HG02884 (cell line): ENCODE data around the gene CDV3.
"Not testable (repeated sequence)": the region's sequence is repeated elsewhere in the genome, so short reads cannot be mapped to it uniquely, and the experiment has no call there.

Source experiments
- ATAC-seq: cut with Tn5 transposase; IDR thresholded peaks from one replicate; pipeline ENCODE4 v1.9.1; 2021; ENCODE audit warnings: mild to moderate bottlenecking, moderate library complexity; ENCODE audit not compliant: unreplicated experiment

Gene CDV3

GRCh38 chr3:133573629-133574194 is at the start of gene CDV3:
Gene CDV3 (plus strand): TSS chr3:133573686. CDS start chr3:133574045, 359 bp downstream.
- ATAC-seq: peak; percentile 19

DNA sequence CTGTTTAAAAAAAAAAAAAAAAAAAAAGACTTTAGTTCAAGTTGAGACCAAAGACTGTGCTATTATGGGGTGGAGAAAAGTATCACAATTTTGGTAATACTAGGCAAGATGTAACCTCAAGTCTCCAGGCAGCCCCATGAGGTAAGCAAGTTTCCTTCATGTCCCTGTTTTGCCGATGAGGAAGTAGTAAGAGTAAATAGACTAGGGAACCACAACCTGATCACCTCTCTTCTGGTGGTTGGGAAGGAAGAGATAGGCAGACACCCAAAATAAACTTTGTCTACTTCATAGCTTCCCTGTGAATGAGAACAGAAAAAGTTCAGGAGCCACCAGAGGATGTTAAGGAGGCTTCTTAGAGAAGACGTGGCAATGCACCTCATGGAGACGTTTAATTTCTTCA is 49.7 kb upstream of the CDV3 start:
- not testable (repeated sequence) for ATAC-seq

GRCh38 chr3:133525435-133525834 is 48.1 kb upstream of the CDV3 start:
- ATAC-seq: peak; percentile 61

GRCh38 chr3:133527081-133527715 is 46.3 kb upstream of the CDV3 start:
- ATAC-seq: no peak

DNA sequence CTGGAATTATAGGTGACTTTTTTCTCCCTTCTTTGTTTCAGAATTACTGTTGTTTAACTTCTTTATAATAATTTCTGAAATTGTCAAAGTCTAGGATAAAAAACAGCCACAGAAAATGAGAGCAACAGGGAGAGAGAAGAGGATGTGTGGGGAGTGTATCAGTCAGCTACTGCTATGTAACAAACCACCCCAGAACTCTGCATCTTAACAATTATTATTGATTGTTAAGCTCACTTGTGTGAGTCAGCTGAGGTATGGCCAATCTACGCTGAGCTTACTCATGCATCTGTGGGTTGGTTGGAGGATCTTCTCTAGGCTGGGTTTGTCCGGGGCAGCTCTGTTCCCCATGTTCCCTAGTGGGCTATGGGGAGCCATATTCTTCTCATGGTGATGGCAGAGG is 43.7 kb upstream of the CDV3 start:
- ATAC-seq: no peak

- ATAC-seq: no peak
These were observed 41.5 kb upstream of the CDV3 start for GRCh38 chr3:133531981-133532380.

DNA sequence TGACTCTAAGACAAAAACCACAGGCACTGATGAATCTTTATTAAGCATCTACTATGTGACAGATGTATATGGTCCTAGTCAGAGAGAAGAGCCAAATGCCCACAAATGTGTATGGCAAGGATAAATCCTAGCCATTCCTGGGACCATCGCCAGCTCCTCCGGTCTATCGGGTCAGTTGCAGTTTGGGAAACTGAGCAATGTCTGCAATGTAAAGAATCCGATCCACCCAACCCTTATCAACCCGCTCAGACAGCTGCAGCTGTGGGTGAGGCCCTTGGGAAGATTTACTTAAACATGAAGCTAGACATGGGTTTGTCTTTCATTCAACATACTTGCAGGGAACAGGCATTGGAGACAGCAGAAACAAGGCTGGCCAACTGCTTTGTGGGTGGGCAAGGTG is 40.5 kb upstream of the CDV3 start:
- no peak for ATAC-seq

DNA sequence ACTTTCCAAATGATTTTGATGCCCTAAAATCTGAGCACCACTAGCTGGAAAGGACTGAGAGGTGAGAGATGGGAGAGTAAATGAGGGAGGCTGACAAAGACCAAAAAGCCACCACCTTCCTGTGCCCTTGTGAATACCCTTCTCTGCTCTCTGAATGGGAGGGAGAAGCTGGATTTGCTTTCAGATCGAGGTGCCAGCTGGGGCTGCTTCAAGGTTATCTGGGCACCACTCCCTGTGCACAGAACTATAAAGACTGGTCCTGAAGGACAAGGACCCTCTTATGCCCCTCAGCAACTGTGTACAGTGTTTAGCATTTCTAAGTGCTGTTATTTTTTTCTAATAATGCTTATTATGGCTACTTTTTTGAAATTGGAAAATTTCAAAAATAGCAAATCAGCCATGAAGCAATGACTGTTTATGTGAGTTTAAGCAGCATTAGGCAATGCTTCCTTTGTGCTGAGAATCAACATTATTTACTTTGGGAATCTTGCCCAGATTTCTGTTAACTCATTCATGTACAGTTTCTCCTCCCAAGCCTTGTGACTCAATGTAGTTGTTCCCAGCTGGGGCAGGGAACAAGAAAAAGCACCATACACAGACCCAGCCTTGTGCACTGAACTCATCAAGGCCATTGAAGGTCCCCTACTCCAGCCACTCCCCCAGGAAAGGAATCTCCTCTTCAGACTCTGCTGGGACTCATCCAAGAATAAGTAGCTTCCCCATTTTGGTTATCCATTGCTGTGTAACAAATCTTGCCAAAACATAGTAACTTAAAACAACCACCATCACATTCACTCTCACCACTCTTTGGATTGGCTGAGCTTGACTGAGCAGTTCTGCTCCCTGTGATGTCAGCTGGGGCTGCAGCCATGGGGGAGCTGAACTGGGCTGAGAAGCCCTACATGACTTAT is 37.3 kb upstream of the CDV3 start:
- no peak for ATAC-seq

GRCh38 chr3:133537131-133537530 is 36.4 kb upstream of the CDV3 start:
- not testable (repeated sequence) for ATAC-seq

GRCh38 chr3:133538154-133538553 is 35.3 kb upstream of the CDV3 start:
- no peak for ATAC-seq

- peak; percentile 67 for ATAC-seq
These were observed 32.4 kb upstream of the CDV3 start for GRCh38 chr3:133540896-133541674.

- ATAC-seq: no peak
These were observed 30.6 kb upstream of the CDV3 start for GRCh38 chr3:133542871-133543270.

- ATAC-seq: not testable (repeated sequence)
These were observed 28.5 kb upstream of the CDV3 start for GRCh38 chr3:133544983-133545382.

- no peak for ATAC-seq
These were observed 25.9 kb upstream of the CDV3 start for GRCh38 chr3:133547432-133548041.

GRCh38 chr3:133548090-133548489 is 25.4 kb upstream of the CDV3 start:
- ATAC-seq: no peak

DNA sequence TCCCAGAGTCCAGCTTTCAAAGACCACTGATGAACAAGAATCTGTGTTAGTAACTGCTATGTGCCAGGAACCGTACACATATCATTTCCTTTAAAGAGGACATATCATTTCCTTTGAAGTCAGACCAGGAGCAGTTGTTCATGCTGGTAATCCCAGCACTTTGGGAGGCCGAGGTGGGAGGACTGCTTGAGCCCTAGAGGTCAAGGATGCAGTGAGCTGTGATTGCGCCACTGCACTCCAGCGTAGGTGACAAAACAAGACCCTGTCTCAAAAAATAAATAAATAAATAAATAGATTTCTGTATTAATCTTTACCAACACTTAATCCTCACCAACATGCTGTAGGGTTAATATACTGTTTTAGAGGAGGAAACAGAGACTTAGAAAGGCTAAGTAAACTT is 23.9 kb upstream of the CDV3 start:
- no peak for ATAC-seq

GRCh38 chr3:133551589-133551988 is 21.9 kb upstream of the CDV3 start:
- not testable (repeated sequence) for ATAC-seq

DNA sequence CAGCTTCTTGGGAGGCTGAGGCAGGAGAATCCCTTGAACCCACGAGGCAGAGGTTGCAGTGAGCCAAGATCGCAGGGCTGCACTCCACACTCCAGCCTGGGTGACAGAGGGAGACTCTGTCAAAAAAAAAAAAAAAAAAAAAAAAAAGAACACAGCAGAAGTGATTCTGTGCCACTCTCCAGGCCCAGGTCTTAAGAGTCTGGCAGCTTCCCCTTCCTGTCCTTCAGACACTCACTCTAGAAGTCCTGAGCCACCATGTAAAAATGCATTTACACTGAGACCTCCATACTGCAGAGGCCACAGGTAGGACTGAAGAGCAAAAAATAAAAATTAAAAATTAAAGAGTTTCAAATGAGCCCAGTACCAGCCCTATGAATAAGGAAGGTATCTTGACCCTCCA is 11.8 kb upstream of the CDV3 start:
- ATAC-seq: no peak

DNA sequence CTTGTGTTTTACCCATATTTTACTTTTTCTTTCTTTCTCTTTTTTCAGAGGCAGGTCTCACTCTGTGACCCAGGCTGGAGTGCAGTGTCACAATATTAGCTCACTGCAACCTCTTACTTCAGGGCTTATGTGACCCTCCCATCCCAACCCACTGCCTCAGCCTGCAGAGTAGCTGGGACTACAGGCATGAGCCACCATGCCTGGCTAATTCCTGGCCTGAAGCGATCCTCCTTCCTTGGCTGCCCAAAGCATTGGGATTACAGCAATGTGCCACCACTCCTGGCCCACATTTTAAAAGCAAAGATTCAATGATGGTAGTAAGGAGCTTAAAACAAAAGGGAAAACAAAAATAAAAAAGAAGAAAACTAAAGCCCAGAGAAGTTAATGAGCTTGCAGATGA is 11.1 kb upstream of the CDV3 start:
- ATAC-seq: no peak

- no peak for ATAC-seq
These were observed 10.3 kb upstream of the CDV3 start for GRCh38 chr3:133563186-133563591.

DNA sequence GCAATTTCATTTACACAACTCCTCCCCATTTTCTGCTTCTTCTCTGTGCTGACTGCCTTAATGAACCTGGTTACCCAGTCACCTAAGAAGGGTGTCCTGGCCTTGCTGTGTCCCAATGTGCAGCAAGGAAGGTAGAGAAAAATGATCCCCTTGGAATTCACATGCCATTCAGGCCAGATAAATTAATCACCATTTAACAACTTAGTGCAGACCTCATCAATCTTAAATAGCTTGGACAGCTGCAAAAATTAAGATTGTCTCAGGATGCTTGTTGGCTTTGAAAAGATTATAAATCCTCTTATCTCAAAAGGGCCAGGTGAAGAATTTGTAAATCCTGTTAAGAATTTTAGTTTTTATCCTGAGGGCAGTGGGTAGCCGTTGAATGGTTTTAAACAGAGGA is 9.7 kb upstream of the CDV3 start:
- ATAC-seq: no peak
